Activated CD4-positive, alpha-beta memory T cell treated with anti-CD3 and anti-CD28 coated beads, Interleukin-2, amount 10 ng/mL, durations not matched to agents 7 days and 5 days (primary cell): ENCODE data around the gene MADCAM1. TPM values are rescaled to one million over a fixed set of nuclear protein-coding genes. Genes with fewer than 3 reads are reported as not detected.

Experiments used
- CTCF ChIA-PET: fragments of 350-600 bp; sonication (Branson Sonifier 250); formaldehyde crosslinking; loops from one replicate; lab custom pipeline; 2021; ENCODE audit warnings: antibody characterized with exemption, inconsistent platforms; lab: Charles Lee
- POLR2A ChIA-PET: fragments of 350-600 bp; sonication (Branson Sonifier 250); formaldehyde crosslinking; loops from one replicate; lab custom pipeline; 2021; ENCODE audit warnings: antibody characterized with exemption; lab: Charles Lee
- DNase-seq: peaks from one replicate; pipeline ENCODE4 v3.0.0-alpha.2; 2020
- H3K27ac Mint-ChIP-seq: one replicate; pipeline ENCODE4 v1.8.0; 2021; ENCODE audit warnings: mild to moderate bottlenecking, mixed read lengths
- H3K27me3 Mint-ChIP-seq: one replicate; pipeline ENCODE4 v1.8.0; 2021; ENCODE audit warnings: mixed read lengths
- H3K36me3 Mint-ChIP-seq: one replicate; pipeline ENCODE4 v1.8.0; 2021; ENCODE audit warnings: low read depth, mixed read lengths
- H3K4me1 Mint-ChIP-seq: one replicate; pipeline ENCODE4 v1.8.0; 2021; ENCODE audit warnings: mixed read lengths
- H3K4me3 Mint-ChIP-seq: one replicate; pipeline ENCODE4 v1.8.0; 2021; ENCODE audit warnings: mild to moderate bottlenecking, mixed read lengths
- H3K9me3 Mint-ChIP-seq: one replicate; pipeline ENCODE4 v1.8.0; 2021; ENCODE audit warnings: mixed read lengths
- total RNA-seq, 2 experiments: library from RNA; stranded (reverse); gene quantifications; one replicate each; pipeline ENCODE4 v1.2.3, GENCODE V29; 2021

Gene MADCAM1
- total RNA-seq, 2 experiments from 2014 or later: 0.78 to 0.81 TPM

DNA sequence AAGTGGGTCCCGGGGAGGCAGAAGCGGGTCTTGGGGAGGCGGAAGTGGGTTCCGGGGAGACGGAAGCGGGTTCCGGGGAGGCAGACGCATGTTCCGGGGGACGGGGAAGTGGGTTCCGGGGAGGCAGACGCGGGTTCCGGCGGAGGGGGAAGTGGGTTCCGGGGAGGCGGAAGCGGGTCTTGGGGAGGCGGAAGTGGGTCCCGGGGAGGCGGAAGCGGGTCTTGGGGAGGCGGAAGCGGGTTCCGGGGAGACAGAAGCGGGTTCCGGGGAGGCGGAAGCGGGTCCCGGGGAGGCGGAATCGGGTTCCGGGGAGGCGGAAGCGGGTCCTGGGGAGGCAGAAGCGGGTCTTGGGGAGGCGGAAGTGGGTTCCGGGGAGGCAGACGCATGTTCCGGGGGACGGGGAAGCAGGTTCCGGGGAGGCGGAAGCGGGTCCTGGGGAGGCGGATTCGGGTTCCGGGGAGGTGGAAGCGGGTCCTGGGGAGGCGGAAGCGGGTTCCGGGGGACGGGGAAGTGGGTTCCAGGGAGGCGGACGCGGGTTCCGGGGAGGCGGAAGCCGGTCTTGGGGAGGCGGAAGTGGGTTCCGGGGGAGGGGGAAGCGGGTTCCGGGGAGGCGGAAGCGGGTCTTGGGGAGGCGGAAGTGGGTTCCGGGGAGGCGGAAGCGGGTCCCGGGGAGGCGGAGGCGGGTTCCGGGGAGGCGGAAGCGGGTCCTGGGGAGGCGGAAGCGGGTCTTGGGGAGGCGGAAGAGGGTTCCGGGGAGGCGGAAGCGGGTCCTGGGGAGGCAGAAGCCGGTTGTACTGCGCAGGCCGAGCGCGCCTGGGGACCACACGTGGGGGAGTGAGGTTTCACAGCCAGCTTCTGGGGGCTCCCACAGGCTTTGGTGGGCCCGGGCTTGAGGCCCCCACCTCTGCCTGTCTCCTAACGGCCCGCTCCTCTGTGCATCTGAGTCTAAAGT, 37.9 kb upstream of the MADCAM1 start:
- no peak overlapping the region for H3K27ac Mint-ChIP-seq
- peaks cover 6% of the 10 kb centered on the region for H3K4me1 Mint-ChIP-seq

DNA sequence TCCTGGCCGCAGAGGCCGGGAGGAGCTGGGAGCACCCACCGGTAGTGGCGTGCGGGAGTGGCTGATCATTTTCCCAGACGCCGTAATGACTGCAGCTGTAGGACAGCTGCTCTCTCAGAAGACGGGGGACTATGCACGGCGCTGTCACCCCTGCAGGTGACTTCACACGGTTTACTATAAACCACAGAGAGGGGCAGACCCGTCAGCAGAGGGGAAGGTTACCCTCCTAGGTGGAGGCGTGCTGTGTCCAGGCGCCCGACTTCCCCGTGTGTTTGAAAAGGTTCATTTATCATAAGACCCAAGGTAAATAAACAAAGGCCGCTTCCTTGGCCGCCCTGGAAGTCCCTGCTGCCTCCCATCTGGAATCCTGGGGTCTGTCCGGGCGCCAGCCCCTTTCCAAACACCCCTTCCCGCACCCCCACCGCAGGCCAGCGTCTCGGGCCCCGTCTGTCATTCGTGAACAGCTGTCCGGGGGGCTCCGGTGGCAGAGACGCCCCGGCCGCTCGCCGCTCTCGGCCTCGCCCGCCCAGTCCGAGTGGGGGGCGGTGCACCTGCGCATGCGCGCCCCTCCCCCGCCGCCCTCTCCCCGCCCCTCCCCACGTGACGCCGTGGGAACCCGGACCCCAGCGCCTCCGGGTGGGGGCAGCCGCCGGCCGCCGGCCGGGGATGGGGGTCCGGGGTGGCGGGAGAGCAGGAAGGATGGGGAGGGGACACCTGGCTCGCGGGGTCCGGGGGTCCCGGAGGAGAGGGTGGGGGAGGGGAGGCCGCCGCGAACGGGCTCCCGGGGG, 36.4 kb upstream of the MADCAM1 start:
- Mint-ChIP-seq H3K4me1 (peaks cover 6% of the 10 kb centered on the region), H3K27me3 (peaks cover 18% of the 10 kb centered on the region), H3K27ac (no peak overlapping the region), H3K9me3 (no peaks in the 10 kb centered on the region), H3K4me3 (no peak overlapping the region), H3K36me3 (no peaks in the 10 kb centered on the region)
- POLR2A ChIA-PET: no interaction called here
- CTCF ChIA-PET: no interaction called here
- DNase-seq: no peak

More for the DNA sequence above, 37.9 kb upstream of the MADCAM1 start:
- ChIA-PET POLR2A (no interaction called here), CTCF (no interaction called here)
- no peak overlapping the region for H3K4me3 Mint-ChIP-seq
- no peaks in the 10 kb centered on the region for H3K36me3 Mint-ChIP-seq
- no peak for DNase-seq
- peaks cover 2% of the 10 kb centered on the region for H3K9me3 Mint-ChIP-seq
- H3K27me3 Mint-ChIP-seq: peaks cover 18% of the 10 kb centered on the region

DNA sequence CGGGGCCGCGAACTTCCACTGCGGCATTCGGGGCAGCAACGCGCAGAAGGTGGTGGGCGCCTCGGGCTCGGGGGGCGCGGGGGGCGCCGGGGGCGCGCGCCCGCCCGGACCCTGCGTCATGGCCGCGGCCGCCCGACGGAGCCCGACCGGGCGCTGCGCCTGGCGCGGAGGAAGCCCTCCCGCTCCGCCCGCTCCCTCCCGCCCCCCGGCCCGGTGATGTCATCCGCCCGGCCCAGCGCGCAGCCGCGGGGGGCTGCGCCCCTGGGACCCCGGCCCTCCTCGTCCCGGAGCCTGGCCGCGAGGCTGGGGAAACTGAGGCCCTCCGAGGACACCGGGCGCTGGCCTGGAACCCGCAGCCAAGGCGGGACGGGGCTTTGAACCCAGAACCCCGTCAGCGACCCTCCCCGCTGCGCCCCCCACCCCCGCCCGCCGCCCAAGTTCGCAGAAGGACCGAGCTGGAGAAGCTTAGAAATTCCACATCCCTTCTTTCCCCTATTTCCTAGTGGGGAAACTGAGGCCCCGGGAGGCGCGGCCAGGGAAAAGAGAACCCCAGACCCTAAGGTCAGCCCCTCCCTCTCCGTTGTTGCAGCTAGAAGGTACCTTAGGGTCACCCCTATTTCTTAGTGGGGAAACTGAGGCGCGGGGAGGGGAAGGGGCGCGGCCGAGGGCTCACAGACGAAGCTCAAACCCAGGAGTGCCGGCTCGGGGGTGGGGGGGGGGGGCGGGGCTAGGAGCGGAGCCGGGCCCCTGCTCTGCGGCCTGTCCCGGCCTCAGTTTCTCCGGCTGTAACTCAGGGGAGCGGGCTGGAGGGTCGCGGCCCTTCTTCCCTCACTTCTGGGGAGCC, 35.2 kb upstream of the MADCAM1 start, which contains the start of gene SHC2:
SHC2 (minus strand) TSS at position 157 of the 844 bp plus-strand sequence; CDS start at position 120, 37 bp downstream.
- POLR2A ChIA-PET: no interaction called here
- no peak within 1 kb of the TSS for H3K27ac Mint-ChIP-seq

DNA sequence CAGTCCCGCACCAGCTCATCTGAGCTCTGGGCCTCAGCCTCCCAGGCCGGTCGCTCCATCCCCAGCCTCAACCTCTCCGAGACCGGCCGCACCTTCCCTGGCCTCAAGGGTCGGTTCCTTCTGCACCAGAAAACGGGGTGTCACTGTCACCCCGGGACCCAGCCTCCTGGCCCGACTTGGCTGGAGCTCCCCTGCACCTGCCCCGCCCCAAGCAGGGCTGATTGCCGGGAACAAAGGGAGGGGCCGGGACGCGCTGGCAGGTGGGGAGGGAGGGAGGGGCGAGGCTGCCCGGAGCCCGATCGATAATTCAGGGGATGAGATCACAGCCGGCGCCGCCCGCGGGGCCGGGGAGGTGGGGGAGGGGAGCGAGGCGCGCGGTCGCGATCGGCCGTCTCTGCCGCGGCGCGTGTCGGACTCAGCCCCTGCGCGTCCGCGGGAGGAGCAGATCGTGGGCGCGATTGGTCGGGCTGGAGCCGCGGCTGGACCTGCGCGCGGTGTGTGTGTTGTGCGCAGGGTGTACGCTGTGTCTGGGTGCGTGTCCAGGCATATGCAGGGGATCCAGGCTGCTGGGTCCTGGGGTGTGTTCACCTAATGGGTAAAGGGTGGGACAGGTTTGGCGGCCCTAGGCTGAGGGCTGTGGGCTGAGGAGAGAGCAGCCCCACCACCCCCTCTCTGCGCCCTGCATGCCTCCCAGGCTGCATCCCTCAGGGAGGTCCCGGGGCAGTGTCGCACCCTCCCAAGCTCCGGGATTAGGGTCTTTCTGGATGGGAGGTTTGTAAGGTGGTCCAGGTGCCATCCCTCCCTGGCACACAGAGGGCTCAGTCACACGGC, 34.4 kb upstream of the MADCAM1 start:
- Mint-ChIP-seq H3K4me3 (no peak overlapping the region), H3K27me3 (peaks cover 18% of the 10 kb centered on the region), H3K36me3 (no peaks in the 10 kb centered on the region), H3K27ac (no peak overlapping the region), H3K9me3 (no peaks in the 10 kb centered on the region), H3K4me1 (peaks cover 6% of the 10 kb centered on the region)
- ChIA-PET POLR2A (no interaction called here), CTCF (no interaction called here)
- DNase-seq: no peak

More for the DNA sequence above, 35.2 kb upstream of the MADCAM1 start, which contains the start of gene SHC2:
- no peak within 1 kb of the TSS for H3K4me3 Mint-ChIP-seq
- no peaks in the 10 kb centered on the region for H3K36me3 Mint-ChIP-seq
- CTCF ChIA-PET: no interaction called here
- H3K27me3 Mint-ChIP-seq: peaks cover 18% of the 10 kb centered on the region
- H3K9me3 Mint-ChIP-seq: no peaks in the 10 kb centered on the region
- no peak for DNase-seq
- peaks cover 6% of the 10 kb centered on the region for H3K4me1 Mint-ChIP-seq

DNA sequence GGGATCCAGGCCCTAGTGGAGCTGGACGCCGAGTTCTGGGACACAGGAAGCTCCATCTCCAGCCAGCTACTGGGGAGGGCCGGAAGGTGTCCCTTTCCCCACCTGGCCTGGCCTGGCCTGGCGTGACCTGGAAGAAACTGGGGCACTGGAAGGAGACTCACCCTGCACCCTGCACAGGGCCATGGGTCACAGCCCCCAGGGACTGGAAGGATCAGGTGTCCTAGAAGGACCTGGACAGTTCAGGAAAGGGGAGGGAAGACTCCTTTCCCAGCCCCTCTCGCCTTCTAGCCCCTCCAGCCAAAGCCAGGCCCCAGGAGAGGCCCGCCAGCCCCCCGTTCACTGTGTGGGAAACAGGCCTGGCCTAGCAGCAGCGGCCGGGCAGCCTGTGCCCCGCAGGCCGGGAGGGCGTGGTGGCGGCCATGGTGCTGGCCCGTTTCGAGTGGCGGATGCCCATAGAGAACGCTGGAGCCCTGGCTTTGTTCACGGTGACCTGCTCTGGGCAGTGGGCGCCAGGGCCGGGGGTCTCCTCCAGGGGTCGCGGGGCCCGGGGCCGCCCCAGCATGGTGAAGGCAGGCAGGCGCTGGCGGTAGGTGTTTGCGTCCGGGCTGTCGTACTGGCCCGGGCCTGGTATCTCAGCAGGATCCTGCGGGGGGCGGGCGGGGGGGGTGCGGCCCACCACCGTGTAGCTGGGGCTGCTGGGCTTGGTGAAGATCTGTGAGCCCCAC, 32.6 kb upstream of the MADCAM1 start:
- Mint-ChIP-seq H3K27me3 (peaks cover 18% of the 10 kb centered on the region), H3K9me3 (no peaks in the 10 kb centered on the region), H3K4me1 (peaks cover 6% of the 10 kb centered on the region), H3K27ac (no peak overlapping the region), H3K36me3 (no peaks in the 10 kb centered on the region), H3K4me3 (no peak overlapping the region)
- CTCF ChIA-PET: no interaction called here
- POLR2A ChIA-PET: no interaction called here
- no peak for DNase-seq

DNA sequence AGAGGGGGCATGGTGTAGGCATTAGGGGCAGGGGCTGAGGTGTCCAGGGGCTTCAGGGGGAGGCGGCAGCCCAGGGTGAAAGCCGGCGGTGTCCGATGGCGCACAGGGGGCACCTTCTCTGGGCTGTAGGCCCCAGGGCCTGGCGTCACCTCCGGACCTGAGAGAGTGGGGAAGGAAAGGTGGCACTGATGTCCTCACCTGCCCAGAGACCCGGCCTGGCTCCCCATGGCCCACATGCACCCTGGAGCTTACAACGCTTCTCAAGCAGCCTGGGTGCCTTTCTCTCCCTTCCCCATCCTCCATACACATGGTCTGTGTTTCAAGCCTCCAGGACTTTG, 32.1 kb upstream of the MADCAM1 start:
- no peak overlapping the region for H3K27ac Mint-ChIP-seq
- POLR2A ChIA-PET: no interaction called here
- no peaks in the 10 kb centered on the region for H3K36me3 Mint-ChIP-seq
- CTCF ChIA-PET: no interaction called here
- H3K9me3 Mint-ChIP-seq: no peaks in the 10 kb centered on the region
- peaks cover 18% of the 10 kb centered on the region for H3K27me3 Mint-ChIP-seq
- H3K4me3 Mint-ChIP-seq: no peak overlapping the region
- H3K4me1 Mint-ChIP-seq: peaks cover 6% of the 10 kb centered on the region
- no peak for DNase-seq

DNA sequence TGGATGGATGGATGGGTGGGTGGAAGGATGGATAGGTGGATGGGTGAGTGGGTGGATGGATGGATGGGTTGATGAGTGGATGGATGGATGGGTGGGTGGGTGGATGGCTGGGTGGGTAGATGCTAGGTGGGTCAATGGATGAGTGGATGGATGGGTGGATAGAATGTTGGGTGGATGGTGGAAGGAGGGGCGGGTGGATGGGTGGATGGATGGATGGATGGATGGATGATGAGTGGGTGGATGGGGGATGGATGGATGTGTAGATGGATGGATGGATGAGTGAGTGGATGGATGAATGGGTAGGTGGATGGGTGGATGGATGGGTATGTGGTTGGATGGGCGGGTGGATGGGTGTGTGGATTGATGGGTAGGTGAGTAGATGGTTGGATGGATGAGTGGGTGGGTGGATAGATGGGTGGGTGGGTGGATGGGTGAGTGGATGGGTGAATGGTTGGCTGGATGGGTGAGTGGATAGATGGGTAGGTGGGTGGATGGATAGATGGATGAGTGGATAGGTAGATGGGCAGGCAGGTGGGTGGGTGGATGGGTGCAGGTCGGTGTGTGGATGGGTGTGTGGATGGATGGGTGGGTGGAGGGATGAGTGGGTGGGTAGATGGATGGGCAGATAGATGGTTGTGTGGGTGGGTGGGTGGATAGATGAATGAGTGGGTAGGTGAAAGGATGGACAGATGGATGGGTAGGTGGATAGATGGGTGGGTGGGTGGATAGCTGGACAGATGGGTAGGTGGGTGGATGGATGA, 31.1 kb upstream of the MADCAM1 start:
- Mint-ChIP-seq H3K27ac (no peak overlapping the region), H3K36me3 (no peaks in the 10 kb centered on the region), H3K9me3 (no peaks in the 10 kb centered on the region), H3K4me1 (peaks cover 2% of the 10 kb centered on the region), H3K4me3 (no peak overlapping the region), H3K27me3 (peaks cover 12% of the 10 kb centered on the region)
- ChIA-PET POLR2A (no interaction called here), CTCF (no interaction called here)
- DNase-seq: no peak

DNA sequence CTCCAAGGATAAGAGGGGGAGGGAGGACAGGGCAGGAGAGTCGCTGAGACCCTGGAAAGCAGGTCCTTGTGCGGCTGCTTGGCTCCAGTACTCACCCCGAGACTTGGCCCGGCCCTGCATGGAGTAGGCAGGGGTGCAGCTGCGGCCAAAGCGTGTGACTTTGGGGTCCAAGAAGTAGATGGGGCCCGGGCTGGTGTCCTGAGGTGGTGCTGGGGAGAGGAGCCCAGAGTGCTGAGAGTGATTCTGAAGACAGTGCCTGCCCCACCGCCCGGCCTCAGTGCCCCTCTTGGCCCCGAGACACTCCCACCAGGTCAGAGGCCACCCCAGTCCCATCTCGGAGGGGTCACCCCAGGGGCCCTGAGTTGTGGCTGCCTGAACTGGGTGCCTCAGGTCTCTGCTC, 28.7 kb upstream of the MADCAM1 start:
- ChIA-PET CTCF (no interaction called here), POLR2A (no interaction called here)
- Mint-ChIP-seq H3K4me1 (no peaks in the 10 kb centered on the region), H3K27me3 (peaks cover 3% of the 10 kb centered on the region), H3K27ac (no peak overlapping the region), H3K36me3 (no peaks in the 10 kb centered on the region), H3K4me3 (no peak overlapping the region), H3K9me3 (no peaks in the 10 kb centered on the region)
- DNase-seq: no peak

DNA sequence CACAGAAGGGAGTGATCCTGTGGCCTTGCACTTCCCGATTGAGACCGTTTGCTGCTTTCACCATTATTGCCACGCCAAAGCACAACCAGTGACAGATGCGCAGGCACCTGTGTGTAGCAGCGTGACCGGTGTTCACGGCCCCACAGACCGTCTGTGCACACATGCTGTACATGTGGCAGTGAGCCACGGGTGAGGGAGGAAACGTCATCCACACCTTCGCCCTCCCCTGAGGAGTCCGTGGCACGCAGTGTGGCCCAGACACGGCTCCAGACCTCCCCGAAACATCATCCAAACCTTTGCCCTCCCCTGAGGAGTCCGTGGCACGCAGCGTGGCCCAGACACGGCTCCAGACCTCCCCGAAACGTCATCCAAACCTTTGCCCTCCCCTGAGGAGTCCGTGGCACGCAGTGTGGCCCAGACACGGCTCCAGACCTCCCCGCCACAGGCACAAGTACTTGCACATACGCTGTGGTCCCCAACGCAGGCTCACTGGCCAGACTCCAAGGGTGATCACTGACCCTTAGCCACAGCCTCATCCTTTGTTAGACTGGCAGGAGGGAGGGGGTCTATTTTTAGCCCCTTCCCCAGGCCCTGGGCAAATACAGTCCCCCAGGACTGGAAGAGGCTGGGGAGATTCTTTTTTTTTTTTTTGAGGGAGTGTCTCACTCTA, 27.6 kb upstream of the MADCAM1 start:
- DNase-seq: no peak
- Mint-ChIP-seq H3K4me3 (no peak overlapping the region), H3K27me3 (no peaks in the 10 kb centered on the region), H3K9me3 (no peaks in the 10 kb centered on the region), H3K27ac (no peak overlapping the region), H3K36me3 (no peaks in the 10 kb centered on the region), H3K4me1 (no peaks in the 10 kb centered on the region)
- ChIA-PET POLR2A (no interaction called here), CTCF (no interaction called here)

DNA sequence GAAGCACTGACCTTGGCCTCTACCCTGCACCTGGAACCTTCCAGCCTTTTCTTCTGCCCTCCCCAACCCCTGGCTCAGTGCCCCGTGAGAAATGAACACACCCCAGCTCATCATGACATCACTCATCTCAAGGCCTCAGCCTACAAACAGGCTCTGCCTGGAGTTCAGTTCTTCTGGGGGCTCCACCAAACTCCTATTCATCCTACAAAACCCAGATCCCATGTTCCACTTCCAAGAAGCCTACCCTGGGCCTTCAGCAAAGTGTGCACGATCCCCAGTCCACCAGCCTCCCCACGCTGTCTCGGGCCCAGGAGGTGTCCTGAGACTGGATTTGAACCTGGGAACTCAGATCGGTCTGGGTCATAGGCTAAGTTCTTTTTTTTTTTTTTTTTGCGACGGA, 26.5 kb upstream of the MADCAM1 start:
- ChIA-PET POLR2A (no interaction called here), CTCF (no interaction called here)
- no peaks in the 10 kb centered on the region for H3K36me3 Mint-ChIP-seq

DNA sequence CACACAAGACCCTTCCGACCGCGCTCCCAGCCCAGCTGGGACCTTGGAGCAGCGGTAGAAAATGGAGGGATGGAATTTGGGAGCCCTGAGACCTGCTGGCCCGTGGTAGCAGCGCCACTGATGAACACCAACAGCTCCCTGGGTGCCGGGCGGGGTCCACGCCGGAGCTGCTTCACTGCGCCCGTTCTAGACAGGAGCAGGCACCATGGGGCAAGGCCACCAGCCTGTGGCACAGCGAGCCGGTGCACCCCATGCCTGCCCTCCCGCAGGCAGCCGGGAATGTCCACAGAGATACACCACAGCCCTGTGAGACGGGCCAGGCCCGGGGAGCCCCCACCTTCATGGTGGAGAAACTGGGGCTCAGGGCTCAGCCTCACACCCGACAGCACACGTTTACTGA, 25.6 kb upstream of the MADCAM1 start:
- no peaks in the 10 kb centered on the region for H3K27me3 Mint-ChIP-seq
- H3K27ac Mint-ChIP-seq: no peak overlapping the region
- no peaks in the 10 kb centered on the region for H3K4me1 Mint-ChIP-seq
- no peaks in the 10 kb centered on the region for H3K36me3 Mint-ChIP-seq
- no peaks in the 10 kb centered on the region for H3K9me3 Mint-ChIP-seq
- CTCF ChIA-PET: no interaction called here
- H3K4me3 Mint-ChIP-seq: no peak overlapping the region
- DNase-seq: no peak
- POLR2A ChIA-PET: no interaction called here

More for the DNA sequence above, 26.5 kb upstream of the MADCAM1 start:
- Mint-ChIP-seq H3K9me3 (no peaks in the 10 kb centered on the region), H3K27me3 (no peaks in the 10 kb centered on the region), H3K27ac (no peak overlapping the region), H3K4me3 (no peak overlapping the region), H3K4me1 (no peaks in the 10 kb centered on the region)
- DNase-seq: no peak
